Heart right ventricle (tissue), 16 donors: ENCODE measurements around the gene FAM184B. TPM values are rescaled to one million over a fixed set of nuclear protein-coding genes. Genes with fewer than 3 reads are reported as not detected.

Source experiments
- ATAC-seq, 8 donors: fragments of 200-7000 bp; cut with Tn5 transposase; one replicate each; pipeline ENCODE4 v1.9.1; 2020; ENCODE audit warnings: mild to moderate bottlenecking in 8 of 8, moderate library complexity in 8 of 8, moderate number of reproducible peaks in 1 of 8
- DNase-seq, 2 donors: peaks; one replicate each; pipeline ENCODE4 v3.0.0-alpha.2; 2020
- H3K27ac ChIP-seq, 10 donors: fragments of 200-600 bp; sonication (generic) in 2 of 10; one replicate each; pipeline versions ENCODE4 v1.5.0 to v1.8.0; 2020 to 2022; ENCODE audit warnings: mild to moderate bottlenecking in 3 of 10
- H3K27me3 ChIP-seq, 7 donors: fragments of 200-600 bp; one replicate each; pipeline ENCODE4 v1.8.0; 2021 to 2022; ENCODE audit warnings: mild to moderate bottlenecking in 2 of 7
- H3K36me3 ChIP-seq, 9 donors: fragments of 200-600 bp; sonication (generic) in 1 of 9; one replicate each; pipeline versions ENCODE4 v1.5.0 to v1.8.0; 2020 to 2022; ENCODE audit warnings: mild to moderate bottlenecking in 2 of 9
- H3K4me1 ChIP-seq, 9 donors: fragments of 200-600 bp; sonication (generic) in 1 of 9; one replicate each; pipeline versions ENCODE4 v1.5.0 to v1.8.0; 2020 to 2022; ENCODE audit warnings: mild to moderate bottlenecking in 4 of 9
- H3K4me3 ChIP-seq, 10 donors: fragments of 200-600 bp; sonication (generic) in 2 of 10; one replicate each; pipeline versions ENCODE4 v1.5.0 to v1.8.0; 2020 to 2022; ENCODE audit warnings: mild to moderate bottlenecking in 7 of 10, moderate library complexity in 2 of 10
- H3K9me3 ChIP-seq, 11 donors: fragments of 200-600 bp in 10 of 11; sonication (generic) in 2 of 11; one replicate each; pipeline versions ENCODE4 v1.5.0 to v1.8.0; 2013 to 2022; ENCODE audit warnings: mild to moderate bottlenecking in 2 of 11, control low read depth in 1 of 11, moderate library complexity in 1 of 11
- WGBS, 2 donors: extraction: QIAGEN DNeasy Blood & Tissue Kit; methylation state at CpG; one replicate each; pipeline ENCODE4 v1.1.7; 2013; ENCODE audit warnings: inconsistent platforms in 1 of 2; 5-methylcytosine and 5-hydroxymethylcytosine counted together
- intact Hi-C, 10 donors: fragments of 100-400 bp; cut with DNase I; formaldehyde crosslinking; loops; one replicate each; pipeline versions ENCODE4 v1.11.1 to v1.14.2; 2022
- polyA plus RNA-seq, 2 donors: library from polyadenylated mRNA; stranded (reverse); fragments of 200-250 nt; gene quantifications; one replicate each; pipeline ENCODE4 v1.2.3, GENCODE V29; 2013
- total RNA-seq, 10 donors: library from RNA; stranded (reverse); fragmentation: NEBNext Ultra II Directional in 3 of 10; extraction: Animal tissue kit (Norgen Biotek cat#: 25700) in 3 of 10; gene quantifications; one replicate each; pipeline versions ENCODE4 v1.2.1 to v1.2.4, GENCODE V29; 2021 to 2023
- TF ChIP-seq, protein P1 (sequence below), 9 donors: fragments of 200-600 bp; sonication (generic) in 2 of 9; IDR thresholded peaks; one replicate each; pipeline versions ENCODE4 v1.5.0 to v1.8.0; 2021 to 2022; ENCODE audit warnings: antibody characterized with exemption in 9 of 9, mild to moderate bottlenecking in 5 of 9, moderate library complexity in 1 of 9
- donor health status: Arrhythmogenic right ventricular cardiomyopathy.
- donor health status: ischemic (EF 13 %, LVEDD 7.1; RV severe dilation, severe dysfunction).
- donor health status: healthy with polysubstance abuse.
- donor health status: DM: no; HTN: yes; CAD: no.
- donor health status: DM: no; HTN: no; CAD: no.
- donor health status: ischemic (EF 25% LVEDD 6.9; RV normal size, moderate dysfunction).
- donor health status: ischemic (EF 25% LVEDD 5.7; RV mildly dilated, moderate dysfunction).
- donor health status: healthy.
- donor health status: DM: yes; HTN: yes; CAD: no.
- donor health status: Ischemic cardiomyopathy.
- donor health status: ischemic (EF 35%, LVEDD 5.7; RV mildly dilated, moderate dysfunction).
- donor health status: nonischemic (EF 11% LVEDD 7.7; RV severe dilation, severe dysfunction).
- donor health status: DM: yes; HTN: yes; CAD: no.
- donor health status: PGD.
- donor health status: ischemic (EF 29% LVEDD 5.4; RV normal size, mild dysfunction).
- donor health status: nonischemic (EF 23%, LVEDD 6.1; RV moderate dilation, normal function).

Gene FAM184B
- total and polyA plus RNA-seq, 12 donors, result 0.01 to 0.07 TPM; not detected in 10

DNA sequence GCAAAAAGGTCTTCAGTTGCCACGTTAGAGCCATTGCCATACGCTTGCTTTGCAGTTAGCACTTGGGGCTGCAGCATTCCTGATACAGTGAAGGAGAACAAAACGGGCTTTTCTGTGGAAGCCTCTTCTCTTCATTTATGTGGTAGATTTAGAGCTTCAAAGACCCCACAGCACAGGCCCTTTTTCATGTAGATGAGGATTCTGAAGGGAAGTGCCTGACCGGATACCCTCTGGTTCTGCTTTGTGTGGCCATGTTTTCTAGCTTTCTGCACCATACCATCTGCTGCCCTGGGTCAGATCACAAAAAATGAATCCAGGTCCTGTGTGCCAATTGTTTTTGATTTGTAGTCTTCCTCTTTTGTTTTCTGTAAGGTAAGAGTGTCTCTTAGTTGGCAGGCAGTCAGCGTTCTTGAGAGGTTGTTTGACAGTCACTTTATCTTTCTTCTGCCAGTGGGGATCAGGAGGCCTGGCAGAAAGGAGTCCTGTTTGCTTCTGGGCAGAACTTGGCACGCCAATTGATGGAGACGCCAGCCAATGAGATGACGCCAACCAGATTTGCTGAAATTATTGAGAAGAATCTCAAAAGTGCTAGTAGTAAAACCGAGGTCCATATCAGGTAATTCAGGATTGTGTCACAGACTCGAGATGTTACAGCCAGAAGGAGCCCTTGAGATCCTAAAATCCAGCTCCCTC is 196.8 kb downstream of the FAM184B start:
- TF ChIP-seq, protein P1, sequence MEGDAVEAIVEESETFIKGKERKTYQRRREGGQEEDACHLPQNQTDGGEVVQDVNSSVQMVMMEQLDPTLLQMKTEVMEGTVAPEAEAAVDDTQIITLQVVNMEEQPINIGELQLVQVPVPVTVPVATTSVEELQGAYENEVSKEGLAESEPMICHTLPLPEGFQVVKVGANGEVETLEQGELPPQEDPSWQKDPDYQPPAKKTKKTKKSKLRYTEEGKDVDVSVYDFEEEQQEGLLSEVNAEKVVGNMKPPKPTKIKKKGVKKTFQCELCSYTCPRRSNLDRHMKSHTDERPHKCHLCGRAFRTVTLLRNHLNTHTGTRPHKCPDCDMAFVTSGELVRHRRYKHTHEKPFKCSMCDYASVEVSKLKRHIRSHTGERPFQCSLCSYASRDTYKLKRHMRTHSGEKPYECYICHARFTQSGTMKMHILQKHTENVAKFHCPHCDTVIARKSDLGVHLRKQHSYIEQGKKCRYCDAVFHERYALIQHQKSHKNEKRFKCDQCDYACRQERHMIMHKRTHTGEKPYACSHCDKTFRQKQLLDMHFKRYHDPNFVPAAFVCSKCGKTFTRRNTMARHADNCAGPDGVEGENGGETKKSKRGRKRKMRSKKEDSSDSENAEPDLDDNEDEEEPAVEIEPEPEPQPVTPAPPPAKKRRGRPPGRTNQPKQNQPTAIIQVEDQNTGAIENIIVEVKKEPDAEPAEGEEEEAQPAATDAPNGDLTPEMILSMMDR (IDR thresholded peaks at IDR 0.05), result no peak
- H3K27ac ChIP-seq, result no peak overlapping the region
- intact Hi-C loops, result no loop called here

DNA sequence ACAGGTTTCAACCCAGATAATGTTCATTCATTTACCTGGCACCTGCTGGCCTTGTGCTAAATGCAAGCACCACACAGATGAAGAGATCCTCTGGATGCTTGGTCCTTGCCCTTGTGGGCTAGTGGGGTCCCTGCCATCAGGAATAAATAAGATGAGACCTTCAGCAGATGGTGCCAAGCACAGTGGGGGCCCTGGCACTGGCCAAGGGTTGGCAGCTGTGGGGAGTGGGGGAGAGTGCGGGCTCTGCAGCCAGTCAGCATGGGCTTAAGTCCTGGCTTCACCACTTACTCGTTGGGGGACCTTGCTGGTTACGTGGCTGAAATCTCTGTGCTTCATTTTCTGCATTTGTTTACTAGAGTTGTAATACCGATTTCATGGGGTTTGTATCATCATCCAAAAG is 197.5 kb downstream of the FAM184B start:
- Histone ChIP-seq H3K4me1 (peaks cover 0 to 60% (median 27%) of the 10 kb centered on the region in 9 donors), H3K27me3 (no peaks in the 10 kb centered on the region), H3K9me3 (no peaks in the 10 kb centered on the region), H3K4me3 (no peak overlapping the region), H3K27ac (no peak overlapping the region), H3K36me3 (peaks cover 0 to 99% (median 72%) of the 10 kb centered on the region in 9 donors)
- ATAC-seq (no peak), DNase-seq (no peak)
- WGBS, 2 donors, result 94% methylated on average over 4 of the region's 4 CpGs
- TF ChIP-seq, protein P1 (IDR thresholded peaks at IDR 0.05), result no peak
- intact Hi-C loops, result no loop called here

More for the DNA sequence above, 196.8 kb downstream of the FAM184B start:
- Histone ChIP-seq H3K4me1 (peaks cover 0 to 53% (median 21%) of the 10 kb centered on the region in 9 donors), H3K9me3 (no peaks in the 10 kb centered on the region), H3K36me3 (peaks cover 0 to 100% (median 78%) of the 10 kb centered on the region in 9 donors), H3K4me3 (no peak overlapping the region), H3K27me3 (no peaks in the 10 kb centered on the region)
- DNase-seq (no peak), ATAC-seq (no peak)
- WGBS, 2 donors, result 91 to 92% methylated on average over 10 of the region's 10 CpGs

DNA sequence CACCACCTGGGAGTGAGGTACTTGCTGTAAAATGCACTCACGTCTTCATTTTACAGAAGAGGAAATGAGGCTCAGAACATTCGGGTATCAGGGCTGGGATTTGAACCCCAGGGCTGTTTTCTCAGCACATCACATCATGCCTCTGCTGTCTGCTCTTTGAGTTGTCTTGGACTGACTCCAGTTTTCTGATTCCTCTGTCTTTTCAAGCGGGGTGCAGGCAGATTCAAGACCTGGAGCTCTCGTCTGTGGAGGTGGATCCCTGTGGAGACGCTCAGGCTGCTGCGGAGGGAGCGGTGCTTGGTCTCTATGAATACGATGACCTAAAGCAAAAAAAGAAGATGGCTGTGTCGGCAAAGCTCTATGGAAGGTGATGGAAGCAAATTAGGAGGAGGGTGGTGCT is 198.1 kb downstream of the FAM184B start:
- H3K27ac ChIP-seq, result no peak overlapping the region
- WGBS, 2 donors, result 86 to 91% methylated on average over 9 of the region's 9 CpGs

DNA sequence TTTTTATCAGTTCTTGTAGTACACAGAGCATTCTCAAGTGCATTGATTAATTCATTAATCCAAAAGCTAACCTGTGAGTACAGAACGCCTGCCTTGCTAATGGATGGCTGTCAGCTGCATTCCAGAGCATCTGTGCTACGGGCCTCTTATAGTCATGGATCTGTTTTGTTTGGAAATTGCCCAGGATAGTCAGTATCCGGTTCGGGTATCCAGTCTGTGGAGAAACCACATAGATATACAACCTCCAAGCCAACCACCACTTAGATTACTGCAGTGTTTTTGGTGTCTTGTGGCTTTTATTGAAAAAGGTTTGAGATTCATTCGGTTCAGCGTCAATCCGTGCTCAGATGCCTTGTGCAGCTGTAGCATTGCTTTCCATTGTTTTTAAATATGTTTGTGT is 200.5 kb downstream of the FAM184B start:
- WGBS, 2 donors, result 54 to 61% methylated on average over 7 of the region's 7 CpGs
- Histone ChIP-seq H3K4me1 (peaks cover 0 to 73% (median 41%) of the 10 kb centered on the region in 9 donors), H3K36me3 (peaks cover 0 to 71% (median 46%) of the 10 kb centered on the region in 9 donors), H3K9me3 (no peaks in the 10 kb centered on the region), H3K4me3 (peak overlapping the region in 7 of 10 donors; percentile 17 to 100 (median 68)), H3K27me3 (no peaks in the 10 kb centered on the region), H3K27ac (peak overlapping the region in 9 of 10 donors; percentile 5 to 98 (median 92))
- TF ChIP-seq, protein P1 (IDR thresholded peaks at IDR 0.05), result no peak
- intact Hi-C loops, result loop anchor here in 1 of 10 donors (2.0 kb wide), 1 partner anchor 34 kb away; the partner anchor contains the start of gene MED28
- ATAC-seq (no peak), DNase-seq (no peak)

More for the DNA sequence above, 198.1 kb downstream of the FAM184B start:
- TF ChIP-seq, protein P1 (IDR thresholded peaks at IDR 0.05), result no peak
- intact Hi-C loops, result no loop called here
- no peaks in the 10 kb centered on the region for H3K9me3 ChIP-seq
- H3K4me1 ChIP-seq, result peaks cover 0 to 67% (median 32%) of the 10 kb centered on the region in 9 donors
- no peaks in the 10 kb centered on the region for H3K27me3 ChIP-seq
- ATAC-seq (no peak), DNase-seq (no peak)
- H3K36me3 ChIP-seq, result peaks cover 0 to 94% (median 65%) of the 10 kb centered on the region in 9 donors
- H3K4me3 ChIP-seq, result no peak overlapping the region

Other genes starting within 250 kb of the FAM184B start
- gene LAP3, start 204.4 kb downstream of the FAM184B start, total RNA-seq, result 100 to 1,000 TPM in 1 of 10 donors, 10 to 100 TPM in 9; 55.5 to 222 (median 65.4) TPM
- 10 to 100 TPM; 21.9 to 58.0 TPM for gene LAP3, start 204.4 kb downstream of the FAM184B start, polyA plus RNA-seq
- gene MED28, start 167.0 kb downstream of the FAM184B start, total RNA-seq, result 10 to 100 TPM; 13.8 to 23.1 (median 17.4) TPM
- 1 to 10 TPM; 6.3 to 7.3 TPM for gene MED28, start 167.0 kb downstream of the FAM184B start, polyA plus RNA-seq
- gene DCAF16, start 29.1 kb upstream of the FAM184B start, total RNA-seq, result 10 to 100 TPM; 15.7 to 22.0 (median 19.7) TPM
- 1 to 10 TPM; 5.6 to 8.6 TPM for gene DCAF16, start 29.1 kb upstream of the FAM184B start, polyA plus RNA-seq
- 1 to 10 TPM in 2 of 10 donors, under 1 TPM in 8; 0.08 to 3.6 (median 0.33) TPM for gene NCAPG, start 29.4 kb upstream of the FAM184B start, total RNA-seq
- gene NCAPG, start 29.4 kb upstream of the FAM184B start, polyA plus RNA-seq, result under 1 TPM; 0.12 to 0.29 TPM
- 10 to 100 TPM in 2 of 10 donors, 1 to 10 TPM in 8; 4.1 to 11.1 (median 7.2) TPM for gene LCORL, start 240.1 kb upstream of the FAM184B start, total RNA-seq
- 1 to 10 TPM; 1.7 to 1.8 TPM for gene LCORL, start 240.1 kb upstream of the FAM184B start, polyA plus RNA-seq